ENCODE results near the gene ZNF770. TPM values are rescaled to one million over a fixed set of nuclear protein-coding genes. Genes with fewer than 3 reads are reported as not detected.

Gene ZNF770
- total and polyA plus RNA-seq, 10 donors: 9.9 to 44.4 (median 30.6) TPM

GRCh38 chr15:34999906-35000305 is 11.8 kb upstream of the ZNF770 start:
- H3K4me3 ChIP-seq: no peak overlapping the region
- DNase-seq: no peak
- 88 to 97% (median 94%) methylated on average over 7 of the region's 7 CpGs for WGBS, 5 donors
- no peaks in the 10 kb centered on the region for H3K9me3 ChIP-seq
- no peaks in the 10 kb centered on the region for H3K27me3 ChIP-seq (replicated peaks in 1 of 7)
- no peak overlapping the region for H3K27ac ChIP-seq
- H3K4me1 ChIP-seq: no peaks in the 10 kb centered on the region
- intact Hi-C loops (cut with DNase I; ENCODE audit: low total_unique reads): no loop called here
- H3K36me3 ChIP-seq: no peaks in the 10 kb centered on the region
- no peak for TF ChIP-seq CTCF (IDR thresholded peaks at IDR 0.05 in 8 of 11, conservative IDR thresholded peaks at IDR 0.05 in 3 of 11)
- no peak for TF ChIP-seq POLR2A (IDR thresholded peaks at IDR 0.05)
- TF ChIP-seq POLR2AphosphoS5 (IDR thresholded peaks at IDR 0.05): no peak

GRCh38 chr15:34994925-34995324 is 6.8 kb upstream of the ZNF770 start:
- Histone ChIP-seq H3K27ac (no peak overlapping the region), H3K27me3 (replicated peaks in 1 of 7) (no peaks in the 10 kb centered on the region), H3K4me3 (no peak overlapping the region), H3K4me1 (no peaks in the 10 kb centered on the region), H3K36me3 (no peaks in the 10 kb centered on the region), H3K9me3 (no peaks in the 10 kb centered on the region)
- 79 to 86% (median 82%) methylated on average over 1 of the region's 1 CpG for WGBS, 5 donors
- TF ChIP-seq POLR2A (IDR thresholded peaks at IDR 0.05) (no peak), POLR2AphosphoS5 (IDR thresholded peaks at IDR 0.05) (no peak), CTCF (IDR thresholded peaks at IDR 0.05 in 8 of 11, conservative IDR thresholded peaks at IDR 0.05 in 3 of 11) (no peak)
- intact Hi-C loops (cut with DNase I; ENCODE audit: low total_unique reads): no loop called here
- DNase-seq: no peak

GRCh38 chr15:34993877-34994276 is 5.8 kb upstream of the ZNF770 start:
- Histone ChIP-seq H3K9me3 (no peaks in the 10 kb centered on the region), H3K4me1 (peaks cover 5 to 9% (median 8%) of the 10 kb centered on the region in 6 donors), H3K27me3 (replicated peaks in 1 of 7) (no peaks in the 10 kb centered on the region), H3K36me3 (no peaks in the 10 kb centered on the region), H3K4me3 (no peak overlapping the region), H3K27ac (no peak overlapping the region)
- no peak for TF ChIP-seq POLR2A (IDR thresholded peaks at IDR 0.05)
- no peak for TF ChIP-seq POLR2AphosphoS5 (IDR thresholded peaks at IDR 0.05)
- no peak for TF ChIP-seq CTCF (IDR thresholded peaks at IDR 0.05 in 8 of 11, conservative IDR thresholded peaks at IDR 0.05 in 3 of 11)
- WGBS, 5 donors: 57 to 80% (median 70%) methylated on average over 4 of the region's 4 CpGs
- no peak for DNase-seq
- intact Hi-C loops (cut with DNase I; ENCODE audit: low total_unique reads): no loop called here

DNA sequence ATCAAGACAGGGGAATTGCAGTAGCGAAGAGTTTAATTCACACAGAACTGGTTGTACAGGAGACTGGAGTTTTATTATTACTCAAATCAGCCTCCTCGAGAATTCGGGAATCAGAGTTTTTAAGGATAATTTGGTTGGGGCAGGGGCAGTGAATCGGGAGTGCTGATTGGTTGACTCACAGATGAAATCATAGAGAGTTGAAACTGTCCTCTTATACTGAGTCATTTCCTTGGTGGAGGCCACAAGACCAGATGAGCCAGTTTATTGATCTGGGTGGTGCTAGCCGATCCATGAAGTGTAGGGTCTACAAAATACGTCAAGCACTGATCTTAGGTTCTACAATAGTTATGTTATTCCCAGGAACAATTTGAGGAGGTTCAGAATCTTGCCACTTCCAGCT is 5.3 kb upstream of the ZNF770 start:
- WGBS, 5 donors: 80 to 90% (median 88%) methylated on average over 6 of the region's 6 CpGs
- Histone ChIP-seq H3K9me3 (no peaks in the 10 kb centered on the region), H3K4me3 (no peak overlapping the region), H3K27me3 (replicated peaks in 1 of 7) (no peaks in the 10 kb centered on the region), H3K36me3 (no peaks in the 10 kb centered on the region), H3K4me1 (peaks cover 6 to 12% (median 10%) of the 10 kb centered on the region in 6 donors), H3K27ac (no peak overlapping the region)
- no peak for DNase-seq
- no peak for TF ChIP-seq POLR2AphosphoS5 (IDR thresholded peaks at IDR 0.05)
- no peak for TF ChIP-seq CTCF (IDR thresholded peaks at IDR 0.05 in 8 of 11, conservative IDR thresholded peaks at IDR 0.05 in 3 of 11)
- TF ChIP-seq POLR2A (IDR thresholded peaks at IDR 0.05): no peak
- intact Hi-C loops (cut with DNase I; ENCODE audit: low total_unique reads): no loop called here

All from spleen (tissue), 11 donors.